ENCODE data around the gene SORCS1.

- TF ChIP-seq FOXK2 (IDR thresholded peaks at IDR 0.05) (no peak), CTBP1 (IDR thresholded peaks at IDR 0.05; ENCODE audit: borderline replicate concordance) (no peak), FOXM1 (IDR thresholded peaks at IDR 0.05; ENCODE audit: borderline replicate concordance) (no peak), ELF4 (IDR thresholded peaks at IDR 0.05) (no peak), SP1 (IDR thresholded peaks at IDR 0.05) (no peak), TARDBP (IDR thresholded peaks at IDR 0.05) (no peak)
These were observed 244.6 kb downstream of the SORCS1 start for GRCh38 chr10:106919871-106920282.

All from HEK293T (cell line).